Skeletal muscle satellite cell (primary cell): ENCODE measurements around the gene SPATA25.
A peak's percentile ranks its signal among the peaks of the same experiment; 100 is the strongest.

ENCODE experiments used
- H3K27me3 ChIP-seq: 2 replicates; pipeline ENCODE4 v1.7.0; 2013; ENCODE audit warnings: low read length; ENCODE audit not compliant: control insufficient read depth, insufficient read depth
- H3K36me3 ChIP-seq: 2 replicates; pipeline ENCODE4 v1.7.0; 2013; ENCODE audit warnings: mild to moderate bottlenecking, control low read depth, low read length; ENCODE audit not compliant: insufficient read depth
- H3K4me1 ChIP-seq: 2 replicates; pipeline ENCODE4 v1.7.0; 2013; ENCODE audit warnings: low read length; ENCODE audit not compliant: control insufficient read depth, insufficient read depth
- H3K4me2 ChIP-seq: 2 replicates; pipeline ENCODE4 v1.7.0; 2013; ENCODE audit warnings: mild to moderate bottlenecking, low read length
- H3K4me3 ChIP-seq: 2 replicates; pipeline ENCODE4 v1.7.0; 2013; ENCODE audit warnings: low read length
- H3K9ac ChIP-seq: 2 replicates; pipeline ENCODE4 v1.7.0; 2013; ENCODE audit warnings: mild to moderate bottlenecking, low read depth, low read length, moderate library complexity
- H3K9me3 ChIP-seq: replicated peaks from 2 replicates; pipeline ENCODE4 v1.7.0; 2013; ENCODE audit warnings: mild to moderate bottlenecking, control low read depth, low read length

The SPATA25 gene

DNA sequence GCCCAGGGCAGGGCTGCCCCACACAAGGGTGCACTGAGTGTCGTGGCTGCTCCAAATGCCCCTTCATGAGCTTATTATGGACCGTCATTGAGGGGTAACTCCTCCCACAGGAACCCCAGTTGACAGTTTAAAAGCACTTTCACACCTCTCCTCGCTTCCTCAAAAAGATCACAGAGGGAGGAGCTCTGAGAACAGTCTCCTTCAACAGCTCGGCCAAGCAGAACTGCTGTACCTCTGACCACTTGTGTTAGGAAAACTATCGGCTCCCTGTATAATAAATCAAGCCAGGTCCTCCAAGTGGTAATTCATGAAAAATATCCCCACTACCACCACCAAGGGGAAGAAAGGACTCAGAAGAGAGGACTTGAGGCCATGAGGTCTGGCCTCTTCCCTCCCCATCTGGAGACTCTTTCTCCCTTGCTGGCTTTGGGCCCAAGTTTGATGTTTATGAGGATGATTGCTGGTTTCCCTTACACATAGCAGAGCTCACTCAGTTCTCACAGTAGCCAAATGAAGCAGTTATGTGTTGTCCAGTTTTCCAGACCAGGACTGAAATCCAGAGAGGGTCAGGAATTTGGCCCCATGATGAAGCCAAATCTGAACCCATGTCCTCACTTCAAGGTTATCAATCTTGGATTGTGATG lies 45.1 kb downstream of the SPATA25 start:
- no peak overlapping the region for H3K4me3 ChIP-seq

GRCh38 chr20:45841407-45842129 lies 45.9 kb downstream of the SPATA25 start:
- H3K9ac ChIP-seq: no peak overlapping the region
- no peak overlapping the region for H3K4me2 ChIP-seq
- H3K36me3 ChIP-seq: peaks cover 60% of the 10 kb centered on the region
- H3K4me3 ChIP-seq: no peak overlapping the region
- H3K4me1 ChIP-seq: peaks cover 4% of the 10 kb centered on the region
- H3K27me3 ChIP-seq: no peaks in the 10 kb centered on the region
- H3K9me3 ChIP-seq: no peaks in the 10 kb centered on the region

More for the DNA sequence above, 45.1 kb downstream of the SPATA25 start:
- no peaks in the 10 kb centered on the region for H3K9me3 ChIP-seq
- no peaks in the 10 kb centered on the region for H3K27me3 ChIP-seq
- H3K36me3 ChIP-seq: peaks cover 59% of the 10 kb centered on the region
- no peak overlapping the region for H3K9ac ChIP-seq
- no peak overlapping the region for H3K4me2 ChIP-seq
- no peaks in the 10 kb centered on the region for H3K4me1 ChIP-seq

- H3K4me1 ChIP-seq: peaks cover 9% of the 10 kb centered on the region
- no peak overlapping the region for H3K4me3 ChIP-seq
- H3K9me3 ChIP-seq: no peaks in the 10 kb centered on the region
- H3K27me3 ChIP-seq: no peaks in the 10 kb centered on the region
- peaks cover 54% of the 10 kb centered on the region for H3K36me3 ChIP-seq
- H3K4me2 ChIP-seq: no peak overlapping the region
- no peak overlapping the region for H3K9ac ChIP-seq
These were observed 46.7 kb downstream of the SPATA25 start for GRCh38 chr20:45840700-45841198.

DNA sequence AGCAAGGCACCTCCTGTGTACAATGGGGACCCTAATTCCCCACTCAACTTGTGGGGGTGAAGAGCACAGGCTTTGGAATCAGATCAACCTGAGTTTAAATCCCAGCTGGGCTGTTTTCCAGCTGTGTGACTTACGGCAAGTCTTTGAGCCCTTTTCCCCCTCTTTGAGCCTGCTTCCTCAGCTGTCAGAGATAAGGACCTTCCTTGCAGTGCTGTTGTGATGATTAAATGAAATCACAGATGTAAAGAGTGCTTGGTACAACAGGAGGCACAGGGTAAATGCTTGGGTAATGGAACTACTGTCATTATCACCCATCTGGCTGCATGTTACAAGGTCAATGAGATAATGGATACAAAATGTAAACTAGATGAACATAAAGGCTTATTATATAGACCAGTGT lies 50.6 kb downstream of the SPATA25 start:
- peaks cover 32% of the 10 kb centered on the region for H3K4me1 ChIP-seq
- H3K4me2 ChIP-seq: peak overlapping the region; percentile 50
- no peak overlapping the region for H3K9ac ChIP-seq
- no peaks in the 10 kb centered on the region for H3K9me3 ChIP-seq
- H3K4me3 ChIP-seq: peak overlapping the region; percentile 12
- H3K36me3 ChIP-seq: peaks cover 20% of the 10 kb centered on the region
- no peaks in the 10 kb centered on the region for H3K27me3 ChIP-seq
